ENCODE data around the gene PXYLP1.

The PXYLP1 gene

DNA sequence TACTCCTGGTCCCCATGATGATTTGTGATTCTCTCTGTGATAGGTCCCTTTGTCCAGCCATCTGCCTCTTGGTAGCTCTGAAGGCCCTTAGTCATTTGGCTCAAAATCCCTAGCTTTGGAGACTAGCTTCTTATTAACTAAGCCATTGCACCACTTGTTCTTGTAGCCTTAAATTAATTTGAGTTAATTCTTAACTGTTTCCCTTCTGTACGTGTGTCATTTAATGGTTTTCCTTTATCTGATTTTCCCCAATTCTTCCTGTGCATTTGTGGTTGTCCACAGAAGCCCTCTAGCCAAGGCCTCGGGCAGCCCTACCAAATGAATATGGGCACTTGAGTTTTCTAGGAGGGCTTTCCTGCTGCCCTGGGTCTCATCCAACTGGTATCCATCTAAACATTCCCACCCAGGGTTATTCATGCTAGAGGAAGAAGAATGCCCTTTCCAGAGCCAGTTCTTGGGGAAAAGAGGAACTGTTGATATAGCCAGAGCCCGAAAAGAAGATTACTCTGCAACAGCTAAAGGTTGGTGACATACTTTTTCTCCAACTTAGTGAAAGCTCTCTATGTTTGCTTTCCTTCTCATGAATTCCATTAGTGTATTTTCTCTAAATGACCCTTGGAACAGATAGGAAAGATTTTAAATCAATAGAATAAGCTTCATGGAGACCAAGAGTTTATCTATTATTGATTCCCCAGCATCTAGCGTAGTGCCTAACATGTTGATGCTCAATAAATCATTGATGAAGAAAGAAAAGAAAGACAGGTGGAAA, 92.5 kb downstream of the PXYLP1 start:
- no peak for DNase-seq (ENCODE audit: low read depth, low spot score)

DNA sequence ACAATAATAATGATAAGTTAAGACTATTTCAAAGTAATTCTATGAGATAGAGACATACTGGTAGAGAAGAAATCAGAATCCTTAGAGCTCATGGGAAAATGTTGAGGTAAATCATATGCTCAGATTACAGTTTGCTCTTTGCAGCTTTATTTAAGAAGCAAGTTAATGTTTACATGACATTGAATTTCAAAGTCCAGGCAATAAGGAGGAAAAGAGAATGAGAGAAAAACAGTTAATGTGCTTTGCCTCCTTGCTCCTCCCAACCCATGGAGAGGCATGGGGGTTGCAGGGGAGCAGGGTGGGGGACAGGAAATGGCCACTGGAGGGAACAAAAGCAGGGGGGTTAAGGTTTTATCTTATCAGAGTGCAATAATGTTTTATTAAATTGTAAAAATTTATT, 94.5 kb downstream of the PXYLP1 start:
- no peak for DNase-seq (ENCODE audit: low read depth, low spot score)

DNA sequence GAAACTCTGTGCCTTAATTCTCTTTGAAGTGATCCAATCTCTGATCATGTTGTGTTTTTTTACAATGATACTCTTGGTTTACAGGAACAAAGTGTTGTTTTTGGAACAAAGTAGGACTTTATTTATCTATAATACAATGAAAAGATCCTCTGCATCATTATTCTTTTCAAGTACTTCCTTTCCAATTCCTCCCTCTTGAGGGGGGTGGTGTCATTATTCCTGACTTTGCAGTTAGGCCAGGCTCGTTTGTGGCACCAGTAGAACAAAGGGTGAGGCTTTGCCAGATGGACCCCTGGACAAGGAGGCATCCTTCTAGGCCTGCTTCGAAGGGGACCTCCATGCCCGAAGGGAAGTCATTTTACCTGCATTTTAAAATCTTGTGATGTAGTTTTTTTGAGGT, 95.0 kb downstream of the PXYLP1 start:
- no peak for DNase-seq (ENCODE audit: low read depth, low spot score)

DNA sequence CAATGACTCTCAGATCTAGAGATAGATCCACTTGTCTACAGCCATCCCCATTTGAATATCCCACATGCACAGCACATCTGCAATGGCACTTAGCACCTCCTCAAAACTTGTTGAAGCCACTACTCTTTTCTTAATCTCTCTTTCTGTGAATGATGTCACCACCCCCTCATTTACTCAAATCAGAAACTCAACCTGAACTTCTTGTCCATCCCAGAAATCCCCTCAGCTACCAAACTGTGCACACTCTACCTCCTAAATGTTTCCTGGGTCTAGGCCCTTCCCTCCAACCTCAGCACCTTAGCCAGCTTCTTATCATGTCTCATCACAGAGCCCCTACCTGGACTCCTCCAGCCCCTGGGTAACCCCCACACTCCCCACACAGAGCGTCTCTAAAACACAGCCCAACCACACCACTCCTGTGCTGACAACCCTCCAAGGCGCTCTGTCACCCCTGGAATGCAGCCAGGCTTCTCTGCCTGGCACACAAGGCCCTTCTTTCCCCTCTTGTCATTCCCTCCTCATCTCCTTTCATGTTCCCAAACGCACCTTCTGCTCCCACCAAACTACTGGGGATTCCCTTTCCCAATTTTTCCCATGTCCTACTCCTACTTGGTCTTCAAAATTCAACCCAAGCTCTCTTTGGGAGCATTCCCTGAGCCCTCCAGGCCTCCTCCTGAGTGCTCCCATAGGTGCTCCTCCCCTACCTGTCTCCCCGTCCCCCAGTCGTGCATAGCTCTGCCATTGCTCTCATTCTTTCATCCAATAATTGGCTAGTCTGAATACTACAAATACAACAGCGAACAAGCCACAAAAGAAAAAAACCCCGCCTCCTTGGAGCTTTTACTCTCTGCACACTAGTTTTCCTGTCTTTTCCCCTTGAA, 96.9 kb downstream of the PXYLP1 start:
- no peak for DNase-seq (ENCODE audit: low read depth, low spot score)

DNA sequence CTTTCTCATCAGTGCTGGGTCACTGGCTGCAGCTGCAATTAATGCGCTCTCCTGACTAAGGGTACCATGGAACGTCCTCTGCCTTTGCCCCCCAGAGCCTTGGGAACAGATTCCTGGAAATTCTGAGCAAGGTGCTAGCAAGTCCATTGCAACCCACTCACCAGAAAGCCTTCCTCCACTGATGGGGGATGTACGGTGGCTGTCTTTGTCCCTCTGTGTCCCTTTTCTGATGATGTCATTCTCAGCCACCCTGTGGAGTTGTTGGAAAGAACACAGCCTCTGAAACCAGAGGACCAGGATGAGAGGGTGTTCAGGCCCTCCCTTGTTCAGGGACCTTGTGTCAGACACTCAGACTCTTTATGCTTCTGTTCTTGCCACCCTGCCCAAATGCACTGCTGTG, 98.6 kb downstream of the PXYLP1 start:
- DNase-seq (ENCODE audit: low read depth, low spot score) = no peak

DNA sequence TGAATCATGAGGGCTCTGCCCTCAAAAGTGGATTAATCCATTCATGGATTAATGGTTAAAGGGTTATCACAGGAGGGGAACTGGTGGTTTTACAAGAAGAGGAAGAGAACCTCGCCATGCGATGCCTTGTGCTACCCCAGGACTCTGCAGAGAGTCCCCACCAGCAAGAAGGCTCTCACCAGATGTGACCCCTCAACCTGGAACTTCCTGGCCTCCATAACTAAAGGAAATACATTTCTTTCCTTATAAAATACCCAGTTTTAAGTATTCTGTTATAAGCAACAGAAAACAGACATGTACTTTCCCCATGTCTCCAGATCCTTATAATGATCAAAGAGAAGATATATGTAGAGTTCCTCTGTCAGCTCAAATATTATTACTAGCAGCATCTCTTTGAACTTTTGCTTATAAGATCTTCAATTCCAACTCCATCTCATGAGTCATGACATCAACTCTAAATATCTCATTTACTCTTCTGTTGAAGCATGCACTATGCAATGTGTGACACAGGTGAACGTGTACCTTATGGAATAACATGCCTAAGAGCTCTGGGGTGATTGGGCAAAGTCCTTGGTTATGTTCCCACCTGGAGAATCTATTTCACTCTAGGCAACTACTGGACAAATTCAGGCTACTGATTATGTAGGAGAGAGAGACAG, 99.2 kb downstream of the PXYLP1 start:
- DNase-seq (ENCODE audit: low read depth, low spot score) = no peak

DNA sequence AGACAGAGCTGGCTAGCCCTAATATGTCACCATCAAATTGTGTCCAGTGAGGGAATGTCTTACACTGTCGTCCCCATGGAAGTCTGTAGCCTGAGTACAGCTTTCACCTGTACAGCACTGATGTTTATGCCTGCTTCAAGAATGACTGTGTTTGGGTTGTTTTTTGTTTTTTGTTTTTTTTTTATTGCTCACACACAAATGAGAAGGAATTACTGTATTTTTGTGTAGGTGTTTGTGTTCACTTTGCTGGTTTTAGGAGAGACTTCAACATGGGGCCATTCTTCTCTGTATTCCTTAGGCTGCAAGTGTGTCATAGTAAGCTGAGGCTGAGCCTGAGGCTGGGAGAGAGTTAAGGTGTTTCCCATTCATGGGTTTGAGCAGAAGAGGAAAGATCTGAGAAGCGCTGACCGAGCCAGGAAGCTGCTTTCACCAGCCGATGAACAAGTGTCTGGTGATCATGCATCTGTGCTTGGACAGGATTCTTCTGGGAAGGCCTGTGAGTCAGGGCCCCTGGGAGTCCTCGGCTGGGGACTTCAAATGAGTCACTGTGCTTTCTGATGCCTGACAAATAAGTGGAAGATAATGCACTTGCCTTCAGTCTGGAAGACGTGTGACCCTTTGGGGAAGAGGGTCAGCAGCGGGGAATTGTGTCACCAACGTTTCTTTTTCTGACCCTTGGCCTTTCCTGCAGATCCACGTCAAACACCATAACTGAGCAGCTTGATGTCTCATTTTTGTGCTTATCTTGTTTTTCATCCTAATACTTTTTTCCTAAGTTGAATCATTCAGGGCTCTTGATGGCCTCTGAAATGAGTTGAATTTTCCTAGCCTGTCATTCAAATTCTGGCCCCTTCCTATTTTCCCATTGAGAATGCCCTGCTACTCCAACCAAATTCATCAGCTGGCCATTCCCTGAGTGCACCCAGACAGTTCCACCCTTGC, 100.0 kb downstream of the PXYLP1 start:
- no peak for DNase-seq (ENCODE audit: low read depth, low spot score)

DNA sequence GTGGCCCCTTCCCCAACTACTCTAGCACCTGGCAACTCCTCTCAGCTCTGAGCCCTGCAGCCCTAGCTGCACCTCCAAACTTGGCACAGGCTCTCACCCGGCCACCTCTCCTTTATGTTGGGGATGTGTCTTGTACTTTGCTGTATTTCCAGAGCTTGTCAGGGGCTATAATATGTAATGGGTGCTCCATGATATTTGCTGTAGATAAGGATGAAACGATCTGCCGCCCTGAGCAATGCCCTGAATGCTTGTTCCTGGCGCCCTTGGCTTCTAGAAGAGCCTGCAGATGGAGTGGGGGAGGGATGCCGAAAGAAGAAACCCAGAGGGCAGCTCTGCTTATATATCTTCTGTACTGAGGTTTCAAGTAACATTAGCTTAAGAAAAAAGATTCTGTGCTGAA, 100.8 kb downstream of the PXYLP1 start:
- DNase-seq (ENCODE audit: low read depth, low spot score) = no peak

DNA sequence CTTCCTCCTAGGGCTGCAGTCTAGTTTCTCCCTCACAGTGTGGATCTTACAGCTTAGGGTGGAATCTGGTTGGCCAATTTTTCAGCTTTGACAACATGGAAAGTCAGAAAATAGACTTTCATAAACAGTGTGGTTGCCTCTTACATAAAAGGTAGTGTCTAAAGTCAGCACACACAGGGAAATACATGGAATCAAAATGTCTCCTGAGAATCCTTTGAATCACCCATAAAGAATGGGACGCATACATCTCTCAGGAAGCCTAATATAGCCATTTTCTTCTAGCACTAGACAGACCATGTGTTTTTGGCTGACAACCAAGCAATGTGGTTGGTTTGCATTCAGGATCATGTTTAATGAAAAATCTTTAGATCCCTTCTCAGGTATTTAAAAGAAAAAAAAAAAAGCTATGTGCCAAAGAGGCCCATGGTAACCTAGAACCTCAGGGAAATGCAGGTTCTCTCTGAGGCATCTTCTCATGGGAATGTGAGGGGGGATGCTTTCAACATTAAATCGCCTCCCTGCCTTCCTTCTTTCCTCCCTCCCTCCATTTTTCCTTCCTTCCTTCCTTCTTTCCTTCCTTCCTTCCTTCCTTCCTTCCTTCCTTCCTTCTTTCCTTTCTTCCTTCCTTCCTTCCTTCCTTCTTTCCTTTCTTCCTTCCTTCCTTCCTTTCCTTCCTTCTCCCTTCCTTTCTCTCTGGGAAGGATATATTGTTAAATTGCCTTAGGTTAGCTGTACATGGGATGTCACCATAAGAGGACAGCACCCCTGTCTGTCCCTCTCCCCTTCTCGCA, 102.4 kb downstream of the PXYLP1 start:
- no peak for DNase-seq (ENCODE audit: low read depth, low spot score)

DNA sequence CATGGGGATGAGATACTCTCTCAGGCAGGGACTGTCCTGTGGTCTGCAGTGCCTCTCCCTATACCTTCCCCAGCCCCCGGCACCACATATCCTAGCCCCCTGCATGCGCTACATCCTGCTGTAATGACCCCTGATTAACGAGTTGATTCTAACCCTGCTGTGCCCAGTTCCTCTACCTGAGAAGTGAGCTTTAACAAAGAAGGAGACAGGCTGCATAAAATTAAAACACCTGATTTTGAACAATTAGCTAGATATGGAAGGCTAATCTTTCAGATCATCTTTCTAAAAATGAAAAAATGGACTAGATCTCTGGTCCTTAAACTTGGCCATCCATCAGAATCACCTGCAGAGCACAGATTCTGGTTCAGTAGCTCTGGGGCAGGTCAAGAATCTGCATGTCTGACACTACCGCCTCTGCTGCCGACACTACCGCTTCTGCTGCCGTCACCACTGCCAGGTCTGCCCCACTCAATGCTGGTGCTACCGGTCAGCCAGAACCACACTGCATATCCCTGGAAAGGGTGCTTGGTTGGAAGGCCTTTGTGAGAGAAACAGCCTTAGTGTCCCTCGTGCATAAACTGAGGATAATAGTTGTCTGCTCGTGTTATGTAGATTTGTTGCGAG, 103.1 kb downstream of the PXYLP1 start:
- no peak for DNase-seq (ENCODE audit: low read depth, low spot score)

DNA sequence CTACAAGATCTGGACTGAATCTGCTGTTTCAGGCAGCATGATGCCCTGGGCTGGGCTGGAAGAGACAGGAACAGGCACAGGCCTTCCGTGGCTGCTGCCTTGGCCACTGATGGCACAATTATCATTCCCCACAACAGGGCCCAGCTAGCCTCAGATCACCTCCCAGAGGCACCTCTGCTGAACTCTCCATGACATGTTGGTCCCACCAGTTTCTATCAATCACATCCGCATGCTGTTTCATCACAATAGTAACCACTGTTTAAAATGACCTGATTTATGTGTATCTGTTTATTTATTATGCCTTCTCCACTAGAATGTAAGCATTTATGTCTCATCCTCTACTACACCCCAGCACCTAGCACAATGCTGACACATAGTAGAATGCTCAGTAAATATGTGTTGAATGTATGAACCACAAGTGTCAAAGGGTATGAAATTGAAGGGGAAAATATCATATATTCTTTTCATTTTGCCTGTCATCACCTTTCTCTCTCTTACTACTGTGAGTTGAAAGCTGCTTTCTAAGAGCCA, 104.0 kb downstream of the PXYLP1 start:
- no peak for DNase-seq (ENCODE audit: low read depth, low spot score)

DNA sequence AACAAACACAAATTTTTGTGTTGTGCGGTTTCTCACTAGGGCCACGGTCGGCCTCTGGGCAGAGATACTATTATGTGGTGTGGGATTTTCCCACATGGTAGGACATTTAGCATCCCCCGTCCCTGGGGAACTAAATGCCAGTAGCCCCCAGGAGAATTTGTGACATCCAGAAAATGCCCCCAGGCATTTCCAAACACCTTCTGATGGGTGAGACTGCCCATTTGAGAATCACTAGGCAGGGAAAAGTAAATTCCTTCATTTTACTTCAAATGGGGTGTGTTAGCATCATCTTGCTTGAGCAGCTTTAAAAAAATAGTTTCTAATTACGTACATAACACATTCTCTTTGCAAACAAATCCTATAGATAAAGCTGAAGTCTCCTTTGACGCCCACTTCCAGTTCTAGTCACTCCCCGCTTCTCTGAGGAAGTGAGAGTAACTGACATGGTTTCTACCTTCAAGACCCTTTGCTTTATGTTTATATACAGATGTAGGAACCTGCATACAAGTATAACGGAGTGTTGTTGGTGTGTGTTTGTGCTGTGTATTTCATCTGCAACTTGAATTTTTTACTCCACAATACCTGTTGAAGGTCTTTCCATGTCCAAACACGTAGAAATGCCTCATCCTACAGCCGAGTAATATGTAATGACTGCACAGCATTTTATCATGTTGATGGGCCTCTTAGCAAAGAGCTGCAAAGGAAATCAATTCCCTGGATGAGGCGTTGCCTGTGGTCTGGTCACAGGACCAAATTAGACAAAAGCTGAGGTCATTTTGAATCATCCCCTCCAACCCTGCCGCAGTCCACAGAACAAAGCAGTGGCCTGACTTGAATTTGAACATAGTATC, 105.3 kb downstream of the PXYLP1 start:
- no peak for DNase-seq (ENCODE audit: low read depth, low spot score)

DNA sequence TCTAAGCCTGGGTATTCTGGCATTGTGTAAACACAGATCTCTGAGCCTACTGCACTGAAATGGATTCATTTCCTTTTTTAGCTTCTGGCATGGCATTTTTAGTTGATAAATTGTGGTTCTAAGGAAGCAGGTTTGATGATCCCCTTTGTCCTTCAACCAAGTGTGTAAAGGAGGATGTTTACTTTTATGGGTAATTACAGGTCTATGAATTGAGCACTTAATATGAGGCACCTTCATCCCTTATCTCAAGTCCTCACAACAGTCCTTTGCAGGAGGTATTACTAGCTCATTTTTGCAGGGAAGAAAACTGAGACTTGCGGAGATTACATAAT, 105.9 kb downstream of the PXYLP1 start:
- DNase-seq (ENCODE audit: low read depth, low spot score) = no peak

DNA sequence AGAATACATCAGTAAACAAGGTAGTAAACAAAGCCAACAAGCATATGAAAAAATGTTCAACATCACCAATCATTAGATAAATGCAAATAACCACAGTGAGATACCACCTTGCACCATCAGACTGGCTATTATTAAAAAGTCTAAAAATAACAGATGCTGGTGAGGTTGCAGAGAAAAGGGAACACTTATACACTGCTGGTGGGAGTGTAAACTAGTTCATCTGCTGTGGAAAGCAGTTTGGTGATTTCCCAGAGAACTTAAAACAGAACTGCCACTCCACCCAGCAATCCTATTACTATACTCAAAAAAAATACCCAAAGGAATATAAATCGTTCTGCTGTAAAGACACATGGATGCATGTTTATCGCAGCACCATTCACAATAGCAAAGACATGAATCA, 106.4 kb downstream of the PXYLP1 start:
- no peak for DNase-seq (ENCODE audit: low read depth, low spot score)

DNA sequence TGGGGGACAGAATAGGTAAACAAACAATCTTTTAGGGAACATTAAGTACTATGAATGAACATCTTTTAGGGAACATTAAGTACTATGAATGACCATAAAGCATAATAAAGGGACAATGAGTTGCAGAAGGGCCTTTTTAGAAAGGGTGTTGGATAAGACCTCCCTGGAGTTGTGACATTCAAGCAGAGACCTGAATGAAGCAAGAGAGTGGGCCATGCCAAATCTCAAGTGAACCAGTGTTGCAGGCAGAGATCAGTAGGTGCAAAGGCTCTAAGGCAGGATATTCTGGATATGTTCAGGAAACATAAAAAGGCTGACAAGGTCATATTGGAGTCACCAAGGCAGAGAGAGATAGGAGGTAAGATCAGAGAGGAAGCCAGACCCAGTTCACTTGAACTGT, 107.3 kb downstream of the PXYLP1 start:
- DNase-seq (ENCODE audit: low read depth, low spot score) = no peak

DNA sequence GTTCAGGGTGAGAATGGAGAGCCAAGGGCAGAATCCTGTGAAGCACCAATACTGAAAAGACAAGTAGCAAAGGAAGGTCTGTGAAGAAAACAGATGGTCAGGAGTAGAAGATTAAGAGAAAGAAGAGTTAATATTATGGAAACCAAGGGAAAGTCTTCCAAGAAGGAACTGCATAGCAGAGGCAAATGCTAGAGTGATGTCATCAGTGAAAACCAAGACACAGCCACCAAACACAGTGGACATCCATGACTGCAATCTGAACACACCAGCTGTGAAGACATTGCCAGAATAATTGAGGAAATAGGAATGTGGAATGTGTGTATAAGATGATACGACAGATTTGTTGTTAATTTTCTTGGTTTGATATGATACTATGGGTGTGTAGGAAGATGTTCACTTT, 109.9 kb downstream of the PXYLP1 start:
- DNase-seq (ENCODE audit: low read depth, low spot score) = no peak

DNA sequence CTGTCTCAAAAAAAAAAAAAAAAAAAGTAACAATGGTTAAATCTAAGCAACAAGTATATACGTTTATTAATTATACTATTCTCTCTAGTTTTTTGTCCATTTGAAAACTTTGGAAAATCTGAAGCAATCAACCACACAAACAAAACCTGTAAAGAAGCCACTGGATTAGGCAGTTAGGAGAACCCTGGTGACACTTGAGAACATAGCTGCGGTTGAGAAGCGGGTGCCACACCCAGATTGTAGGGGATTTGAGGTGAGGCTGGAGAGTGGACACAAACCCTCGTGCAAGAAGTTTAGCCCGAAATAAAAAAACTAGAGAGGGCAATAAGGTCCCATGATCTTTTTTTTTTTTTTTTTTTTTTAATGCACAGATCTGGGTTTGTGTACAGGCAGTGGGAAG, 110.8 kb downstream of the PXYLP1 start:
- DNase-seq (ENCODE audit: low read depth, low spot score) = no peak

DNA sequence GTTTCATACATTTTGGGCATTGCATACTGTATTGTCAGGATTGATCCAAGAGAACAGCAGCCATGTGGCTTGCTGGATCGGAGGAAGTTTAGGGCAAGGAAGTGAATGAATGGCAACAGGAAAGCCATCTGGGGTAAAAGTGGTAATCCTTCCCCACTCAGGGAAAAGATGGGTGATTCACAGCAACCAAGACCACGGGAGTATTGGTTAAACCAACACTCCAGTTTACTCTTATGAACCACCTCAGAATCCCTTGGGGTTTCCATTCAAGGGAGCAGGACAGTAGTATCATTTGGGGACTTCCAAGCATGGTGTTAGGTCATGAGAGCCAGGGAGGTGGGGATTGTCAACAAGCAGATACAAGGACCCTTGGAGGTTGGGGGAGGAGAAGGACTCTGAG, 111.5 kb downstream of the PXYLP1 start:
- DNase-seq (ENCODE audit: low read depth, low spot score) = no peak

DNA sequence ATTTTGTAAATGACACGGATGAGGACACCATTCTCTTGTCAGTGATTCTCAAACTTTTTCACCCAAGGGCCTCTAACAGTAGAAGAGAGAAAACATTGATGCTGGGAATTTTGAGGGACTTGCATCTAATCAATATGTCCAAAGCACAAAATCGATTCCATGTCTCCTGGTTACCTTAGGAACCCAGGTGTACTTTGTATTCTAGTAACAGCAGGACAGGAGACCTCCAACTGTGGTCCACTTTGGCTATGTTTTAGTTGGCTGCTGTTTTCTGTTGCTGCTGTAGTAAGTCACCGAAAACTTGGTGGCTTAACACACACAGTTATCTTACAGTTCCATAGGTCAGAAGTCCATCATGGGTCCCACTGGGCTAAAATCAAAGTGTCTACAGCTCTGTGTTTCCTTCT, 112.2 kb downstream of the PXYLP1 start:
- no peak for DNase-seq (ENCODE audit: low read depth, low spot score)

Data from activated naive CD8-positive, alpha-beta T cell treated with anti-CD3 and anti-CD28 coated beads, Interleukin-2, amount 50 U/mL, for 16 hours (primary cell).